Gastroesophageal sphincter (tissue), 4 donors: ENCODE results near the gene CDH4. TPM values are rescaled to one million over a fixed set of nuclear protein-coding genes. Genes with fewer than 3 reads are reported as not detected.

Source experiments
- ATAC-seq: fragments of 150-250 bp; one replicate; pipeline ENCODE4 v1.9.1; 2016; ENCODE audit warnings: mild to moderate bottlenecking, moderate library complexity
- H3K27ac ChIP-seq, 4 donors: fragments of 200-600 bp; sonication (generic) in 3 of 4; 1 replicate in 3 of 4; 2 replicates in 1 of 4; pipeline ENCODE4 v1.5.1; 2016 to 2019
- H3K27me3 ChIP-seq: fragments of 200-600 bp; sonication (generic); one replicate; pipeline ENCODE4 v1.5.1; 2019
- H3K36me3 ChIP-seq, 2 donors: fragments of 200-600 bp; sonication (generic); one replicate each; pipeline ENCODE4 v1.5.1; 2019; ENCODE audit warnings: control low read depth in 1 of 2
- H3K4me1 ChIP-seq, 3 donors: fragments of 200-600 bp; sonication (generic); 1 replicate in 2 of 3; 2 replicates in 1 of 3; pipeline ENCODE4 v1.5.1; 2016 to 2019; ENCODE audit warnings: control low read depth in 2 of 3
- H3K4me3 ChIP-seq, 2 donors: fragments of 200-600 bp; sonication (generic); one replicate each; pipeline ENCODE4 v1.5.1; 2019; ENCODE audit warnings: mild to moderate bottlenecking in 1 of 2, moderate library complexity in 1 of 2
- H3K9me3 ChIP-seq, 3 donors: fragments of 200-600 bp; sonication (generic); one replicate each; pipeline ENCODE4 v1.5.1; 2017 to 2019; ENCODE audit warnings: control low read depth in 2 of 3
- CTCF ChIP-seq, 4 experiments: fragments of 200-600 bp in 2 of 4; fragments of 450-650 bp in 2 of 4; sonication (generic) in 1 of 4; IDR thresholded peaks; one replicate each; pipeline ENCODE4 v1.5.1; 2017 to 2019; ENCODE audit warnings: antibody characterized with exemption in 4 of 4, mild to moderate bottlenecking in 2 of 4, moderate library complexity in 2 of 4
- EP300 ChIP-seq: sonication (generic); formaldehyde crosslinking; IDR thresholded peaks from one replicate; pipeline ENCODE4 v1.6.1; 2017; ENCODE audit warnings: antibody characterized with exemption, mild to moderate bottlenecking
- POLR2A ChIP-seq, 2 donors: fragments of 450-650 bp; IDR thresholded peaks; one replicate each; pipeline ENCODE4 v1.6.1; 2017; ENCODE audit warnings: antibody characterized with exemption in 2 of 2, mild to moderate bottlenecking in 2 of 2, moderate library complexity in 1 of 2
- POLR2AphosphoS5 ChIP-seq: sonication (generic); formaldehyde crosslinking; IDR thresholded peaks from one replicate; pipeline ENCODE4 v1.6.1; 2017; ENCODE audit warnings: antibody characterized with exemption
- WGBS, 2 donors: methylation state at CpG; one replicate each; pipeline ENCODE4 v1.1.5; 2018; ENCODE audit warnings: low coverage in 1 of 2; 5-methylcytosine and 5-hydroxymethylcytosine counted together
- total RNA-seq, 4 donors: library from RNA; depleted of rRNA; stranded (reverse); fragments of >200 nt; gene quantifications; one replicate each; pipeline ENCODE4 v1.1.0, GENCODE V29; 2016

CDH4 gene
- total RNA-seq, 4 donors from 2014 or later: under 0.01 to 1.5 (median 0.42) TPM; not detected in 1

- Histone ChIP-seq H3K4me3 (no peak overlapping the region), H3K36me3 (no peaks in the 10 kb centered on the region), H3K4me1 (no peaks in the 10 kb centered on the region), H3K9me3 (no peaks in the 10 kb centered on the region), H3K27me3 (peaks cover 36% of the 10 kb centered on the region), H3K27ac (no peak overlapping the region)
- WGBS, 2 donors: 40 to 69% methylated on average over 1 to 3 of the region's 10 CpGs
- TF ChIP-seq CTCF (IDR thresholded peaks at IDR 0.05) (no peak), POLR2AphosphoS5 (no peak), EP300 (no peak), POLR2A (IDR thresholded peaks at IDR 0.05) (no peak)
- ATAC-seq: no peak
Measured at GRCh38 chr20:61655591-61655990, 403.5 kb downstream of the CDH4 start.

GRCh38 chr20:61656198-61656597 lies 404.1 kb downstream of the CDH4 start:
- Histone ChIP-seq H3K4me3 (no peak overlapping the region), H3K36me3 (no peaks in the 10 kb centered on the region), H3K4me1 (no peaks in the 10 kb centered on the region), H3K9me3 (no peaks in the 10 kb centered on the region), H3K27me3 (peaks cover 33% of the 10 kb centered on the region), H3K27ac (no peak overlapping the region)
- TF ChIP-seq POLR2A (IDR thresholded peaks at IDR 0.05): no peak
- TF ChIP-seq EP300: no peak
- TF ChIP-seq POLR2AphosphoS5: no peak
- no peak for TF ChIP-seq CTCF (IDR thresholded peaks at IDR 0.05)
- ATAC-seq: no peak
- 89 to 100% methylated on average over 3 to 5 of the region's 21 CpGs for WGBS, 2 donors

- Histone ChIP-seq H3K36me3 (no peaks in the 10 kb centered on the region), H3K4me3 (no peak overlapping the region), H3K27ac (no peak overlapping the region), H3K9me3 (no peaks in the 10 kb centered on the region), H3K27me3 (peaks cover 37% of the 10 kb centered on the region), H3K4me1 (no peaks in the 10 kb centered on the region)
- TF ChIP-seq POLR2AphosphoS5: no peak
- TF ChIP-seq POLR2A (IDR thresholded peaks at IDR 0.05): no peak
- WGBS, 2 donors: 78 to 83% methylated on average over 7 to 10 of the region's 15 CpGs
- ATAC-seq: no peak
Measured at GRCh38 chr20:61657721-61658377, 405.8 kb downstream of the CDH4 start.

GRCh38 chr20:61658563-61658962 lies 406.5 kb downstream of the CDH4 start:
- Histone ChIP-seq H3K9me3 (no peaks in the 10 kb centered on the region), H3K27me3 (peaks cover 45% of the 10 kb centered on the region), H3K4me3 (no peak overlapping the region), H3K27ac (no peak overlapping the region), H3K36me3 (no peaks in the 10 kb centered on the region), H3K4me1 (no peaks in the 10 kb centered on the region)
- no peak for TF ChIP-seq CTCF (IDR thresholded peaks at IDR 0.05)
- TF ChIP-seq EP300: no peak
- WGBS, 2 donors: 100% methylated on average over 1 of the region's 6 CpGs; no CpG with 5 or more reads in 1 of the 2 donors
- ATAC-seq: no peak

- no peaks in the 10 kb centered on the region for H3K36me3 ChIP-seq
- H3K27ac ChIP-seq: no peak overlapping the region
- no peak for ATAC-seq
- no peak overlapping the region for H3K4me3 ChIP-seq
- no peaks in the 10 kb centered on the region for H3K9me3 ChIP-seq
- H3K4me1 ChIP-seq: no peaks in the 10 kb centered on the region
- no peak for TF ChIP-seq POLR2AphosphoS5
- TF ChIP-seq EP300: no peak
- TF ChIP-seq CTCF (IDR thresholded peaks at IDR 0.05): no peak
- no peak for TF ChIP-seq POLR2A (IDR thresholded peaks at IDR 0.05)
- peaks cover 53% of the 10 kb centered on the region for H3K27me3 ChIP-seq
- WGBS, 2 donors: 20 to 46% methylated on average over 4 to 5 of the region's 11 CpGs
Measured at GRCh38 chr20:61659246-61659993, 407.4 kb downstream of the CDH4 start.
